PC-9 (cell line): ENCODE measurements around the gene TSSK2.

Experiments
- CTCF ChIP-seq: fragments of 200-600 bp; sonication (generic); conservative IDR thresholded peaks from 2 replicates; pipeline ENCODE4 v1.6.1; 2017; ENCODE audit warnings: mixed run types, antibody characterized with exemption, mild to moderate bottlenecking, moderate library complexity
- EZH2 ChIP-seq: fragments of 200-600 bp; sonication (generic); IDR thresholded peaks from 2 replicates; pipeline ENCODE4 v1.8.0; 2017; ENCODE audit warnings: antibody characterized with exemption, low read depth

DNA sequence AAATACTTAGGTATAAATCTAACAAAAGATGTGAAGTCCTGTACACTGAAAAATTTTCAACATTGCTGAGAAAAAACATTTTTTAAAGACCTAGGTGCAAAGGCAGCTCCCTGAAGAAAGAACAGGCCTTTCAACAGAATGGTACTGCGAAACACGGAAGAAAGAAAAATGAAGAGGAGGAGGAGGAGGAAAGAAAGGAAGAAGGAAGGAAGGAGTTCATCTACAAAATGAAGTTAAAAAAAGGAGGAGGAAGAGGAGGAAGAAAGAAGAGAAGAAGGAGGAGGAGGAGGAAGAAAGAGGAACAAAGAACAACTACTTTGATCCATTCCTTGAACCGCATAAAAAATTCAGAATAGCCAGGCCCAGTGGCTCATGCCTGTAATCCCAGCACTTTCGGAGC, 38.4 kb upstream of the TSSK2 start:
- TF ChIP-seq CTCF: no peak
- TF ChIP-seq EZH2: no peak
